Central memory CD8-positive, alpha-beta T cell (primary cell): Measurements from ENCODE around the gene TRPC4AP.
A peak's percentile ranks its signal among the peaks of the same experiment; 100 is the strongest.

Experiments
- ATAC-seq: fragments of 150-1000 bp; cut with Tn5 transposase; replicated peaks from 2 replicates; pipeline ENCODE4 v1.10.0; 2022; ENCODE audit warnings: mild to moderate bottlenecking, moderate FRiP score, moderate number of reproducible peaks; ENCODE audit not compliant: poor library complexity, severe bottlenecking; ENCODE audit errors: extremely low read depth
- DNase-seq, 2 donors: peaks; one replicate each; pipeline ENCODE4 v3.0.0; 2021; ENCODE audit warnings: low spot score in 2 of 2
- H3K27ac Mint-ChIP-seq: one replicate; pipeline ENCODE4 v1.8.0; 2022; ENCODE audit warnings: low read depth, mild to moderate bottlenecking, moderate library complexity, mixed read lengths
- H3K27me3 Mint-ChIP-seq: one replicate; pipeline ENCODE4 v1.8.0; 2022; ENCODE audit warnings: mixed read lengths
- H3K36me3 Mint-ChIP-seq: one replicate; pipeline ENCODE4 v1.8.0; 2022; ENCODE audit warnings: mild to moderate bottlenecking, moderate library complexity, mixed read lengths; ENCODE audit not compliant: insufficient read depth
- H3K4me1 Mint-ChIP-seq: one replicate; pipeline ENCODE4 v1.8.0; 2022; ENCODE audit warnings: mixed read lengths
- H3K4me3 Mint-ChIP-seq: one replicate; pipeline ENCODE4 v1.8.0; 2022; ENCODE audit warnings: mild to moderate bottlenecking, moderate library complexity, mixed read lengths
- H3K9me3 Mint-ChIP-seq: one replicate; pipeline ENCODE4 v1.8.0; 2022; ENCODE audit warnings: mixed read lengths

The TRPC4AP gene

DNA sequence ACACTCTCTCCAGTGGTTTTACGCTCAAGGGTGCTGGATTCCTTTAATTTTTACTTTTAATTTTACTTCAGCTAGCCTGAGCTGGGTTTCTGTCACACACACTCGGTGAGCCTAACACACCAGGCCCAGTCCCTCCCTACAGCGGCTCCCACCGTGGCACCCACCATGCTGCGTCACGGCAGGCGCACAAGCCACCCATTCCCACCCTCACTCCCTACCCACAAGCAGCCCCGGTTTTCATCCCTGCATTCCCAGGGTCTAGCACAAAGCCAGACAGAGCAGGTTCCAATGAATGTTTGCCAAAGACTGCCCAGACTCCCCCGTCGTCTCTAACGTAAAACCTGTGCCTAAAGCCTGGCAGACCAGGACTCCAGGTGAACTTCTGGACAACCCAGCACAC lies 86.6 kb downstream of the TRPC4AP start:
- Mint-ChIP-seq H3K4me3 (no peak overlapping the region), H3K4me1 (no peaks in the 10 kb centered on the region), H3K9me3 (no peaks in the 10 kb centered on the region), H3K27me3 (no peaks in the 10 kb centered on the region), H3K27ac (no peak overlapping the region), H3K36me3 (peaks cover 36% of the 10 kb centered on the region)
- ATAC-seq (no peak), DNase-seq (no peak)

DNA sequence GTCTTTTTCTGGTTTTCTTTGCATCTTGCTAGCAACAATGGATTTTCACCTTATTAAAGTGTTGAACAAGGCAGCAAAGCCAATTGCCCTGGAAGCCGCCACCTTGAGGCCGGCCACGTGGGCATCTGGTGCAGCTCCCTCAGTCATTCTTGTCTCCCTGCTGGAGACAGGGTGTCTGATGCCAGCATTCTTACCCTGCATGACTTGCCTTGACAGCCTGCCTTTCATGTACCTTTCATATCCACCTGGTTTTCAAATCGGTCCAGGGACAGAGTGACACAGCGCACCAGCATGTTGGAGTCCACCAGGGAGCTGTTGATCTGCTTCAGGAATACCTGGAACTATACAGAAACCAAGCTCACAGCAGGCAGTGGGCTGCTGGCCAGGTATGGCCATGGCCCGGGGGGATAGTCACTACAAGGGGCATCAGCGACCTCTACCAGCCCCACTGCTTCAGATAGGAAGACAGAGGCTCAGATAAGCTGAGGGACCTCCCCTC lies 87.1 kb downstream of the TRPC4AP start:
- Mint-ChIP-seq H3K27me3 (no peaks in the 10 kb centered on the region), H3K36me3 (peaks cover 38% of the 10 kb centered on the region), H3K4me1 (no peaks in the 10 kb centered on the region), H3K9me3 (no peaks in the 10 kb centered on the region), H3K4me3 (no peak overlapping the region), H3K27ac (no peak overlapping the region)
- DNase-seq: no peak
- ATAC-seq: no peak

DNA sequence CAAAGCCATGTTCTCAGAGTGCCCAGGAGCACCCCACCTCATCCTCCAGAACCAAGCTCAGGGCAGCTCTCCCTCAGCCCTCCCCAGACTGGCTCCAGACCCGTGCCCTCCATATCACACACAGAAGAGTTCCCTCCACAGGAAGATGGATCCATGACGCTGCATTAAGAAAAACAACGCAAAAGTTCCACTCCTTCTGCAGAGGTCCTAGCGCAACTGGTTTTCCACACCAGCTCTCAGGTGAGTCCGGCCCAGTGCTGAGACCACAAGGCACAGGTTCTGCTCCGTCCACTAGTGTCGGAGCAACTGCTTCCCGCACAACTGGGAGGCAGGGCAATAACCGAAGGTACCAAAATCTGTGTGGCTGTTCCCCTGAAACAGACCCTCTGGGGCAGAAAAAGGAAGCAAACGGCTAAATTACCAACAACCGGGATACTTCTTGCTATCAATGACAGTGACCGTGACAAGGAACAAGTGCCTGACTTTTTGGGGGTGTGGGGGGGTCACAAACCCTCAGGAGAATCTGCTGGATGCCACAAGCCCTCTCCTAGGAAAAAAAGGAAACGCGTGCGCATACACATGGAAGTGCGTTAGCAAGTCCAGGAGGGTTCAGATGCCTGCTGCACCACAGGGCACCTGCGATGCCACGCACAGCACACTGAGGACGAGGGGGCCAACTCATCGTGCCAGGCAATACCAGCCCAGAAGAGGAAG lies 87.7 kb downstream of the TRPC4AP start:
- H3K9me3 Mint-ChIP-seq: no peaks in the 10 kb centered on the region
- no peak overlapping the region for H3K4me3 Mint-ChIP-seq
- ATAC-seq: no peak
- no peaks in the 10 kb centered on the region for H3K27me3 Mint-ChIP-seq
- peaks cover 36% of the 10 kb centered on the region for H3K36me3 Mint-ChIP-seq
- no peak for DNase-seq
- H3K27ac Mint-ChIP-seq: no peak overlapping the region
- no peaks in the 10 kb centered on the region for H3K4me1 Mint-ChIP-seq

DNA sequence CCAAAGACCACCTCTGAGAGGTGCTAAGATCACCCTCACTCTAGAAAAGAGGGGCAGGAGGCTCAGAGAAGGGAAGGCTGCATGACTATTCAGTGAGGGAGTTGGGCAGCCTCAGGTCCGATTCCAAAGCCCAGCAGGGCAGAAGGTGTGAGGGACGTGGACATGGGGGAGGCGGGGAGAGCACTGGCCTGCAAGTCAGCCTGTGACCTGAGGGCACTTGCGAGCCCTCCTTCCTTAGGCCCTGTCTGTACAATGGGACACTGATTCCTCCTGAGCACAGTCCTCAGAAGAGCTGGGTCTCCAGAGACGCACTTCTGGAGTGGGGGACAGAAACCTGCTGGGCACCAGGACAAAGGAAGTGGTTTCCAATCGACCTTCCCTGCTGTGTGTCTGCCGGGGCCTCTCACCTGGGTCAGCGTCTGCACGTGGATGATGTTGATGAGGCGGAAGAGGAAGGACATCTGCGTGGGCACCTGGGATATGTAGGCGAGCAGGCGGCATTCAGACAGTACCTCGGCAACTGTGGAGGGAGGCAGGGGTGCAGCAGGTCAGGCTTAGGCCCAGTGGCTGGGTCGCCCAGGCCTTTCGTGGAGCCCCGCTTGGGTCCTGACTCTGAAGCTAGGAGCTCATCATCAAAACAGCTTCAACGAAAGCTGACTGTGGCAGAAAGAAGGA lies 88.4 kb downstream of the TRPC4AP start:
- no peak for DNase-seq
- Mint-ChIP-seq H3K27me3 (no peaks in the 10 kb centered on the region), H3K27ac (peak overlapping the region; percentile 68), H3K9me3 (no peaks in the 10 kb centered on the region), H3K36me3 (peaks cover 32% of the 10 kb centered on the region), H3K4me3 (no peak overlapping the region), H3K4me1 (peaks cover 3% of the 10 kb centered on the region)
- no peak for ATAC-seq

DNA sequence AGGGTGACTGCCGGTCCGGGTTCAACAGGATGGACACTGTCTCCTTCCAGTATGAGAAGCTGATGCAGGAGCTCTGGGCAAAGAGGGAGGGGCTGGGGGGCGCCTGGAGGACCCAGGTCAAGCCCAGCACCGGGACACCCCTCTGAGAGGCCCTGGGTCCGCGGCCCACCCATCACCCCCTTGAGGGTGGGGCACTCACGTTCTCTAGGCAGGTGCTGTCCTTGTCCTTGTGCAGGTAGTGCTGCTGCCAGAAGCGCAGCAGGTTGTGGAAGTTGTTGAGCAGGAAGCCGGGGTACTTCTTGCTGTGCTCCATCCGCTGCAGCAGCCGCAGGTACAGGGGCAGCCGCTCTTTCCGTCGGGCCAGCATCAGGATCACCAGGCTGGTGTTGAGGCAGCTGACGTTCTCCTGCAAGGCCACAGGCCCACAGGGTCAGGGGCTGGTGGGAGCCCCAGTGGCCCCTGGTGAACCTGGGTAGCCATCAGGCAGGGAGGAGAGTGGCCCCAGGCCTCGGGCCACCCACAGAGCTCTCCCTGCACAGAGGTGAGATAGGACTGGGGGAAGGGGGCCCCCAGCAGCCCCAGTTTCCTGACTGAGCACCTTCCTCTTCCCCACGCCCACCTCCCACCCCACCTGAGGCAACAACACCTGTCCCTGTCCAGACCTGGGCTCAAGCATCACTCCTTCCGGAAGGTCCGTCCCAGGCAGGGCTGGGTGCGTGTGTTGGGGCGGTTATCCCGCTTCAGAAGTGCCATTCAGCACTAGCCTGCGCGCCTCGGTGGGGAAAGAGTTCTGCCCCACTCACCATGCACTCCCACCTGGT lies 89.2 kb downstream of the TRPC4AP start:
- peaks cover 28% of the 10 kb centered on the region for H3K36me3 Mint-ChIP-seq
- H3K27me3 Mint-ChIP-seq: no peaks in the 10 kb centered on the region
- DNase-seq: no peak
- no peak overlapping the region for H3K4me3 Mint-ChIP-seq
- H3K9me3 Mint-ChIP-seq: no peaks in the 10 kb centered on the region
- no peak for ATAC-seq
- H3K4me1 Mint-ChIP-seq: peaks cover 6% of the 10 kb centered on the region
- peak overlapping the region; percentile 68 for H3K27ac Mint-ChIP-seq

DNA sequence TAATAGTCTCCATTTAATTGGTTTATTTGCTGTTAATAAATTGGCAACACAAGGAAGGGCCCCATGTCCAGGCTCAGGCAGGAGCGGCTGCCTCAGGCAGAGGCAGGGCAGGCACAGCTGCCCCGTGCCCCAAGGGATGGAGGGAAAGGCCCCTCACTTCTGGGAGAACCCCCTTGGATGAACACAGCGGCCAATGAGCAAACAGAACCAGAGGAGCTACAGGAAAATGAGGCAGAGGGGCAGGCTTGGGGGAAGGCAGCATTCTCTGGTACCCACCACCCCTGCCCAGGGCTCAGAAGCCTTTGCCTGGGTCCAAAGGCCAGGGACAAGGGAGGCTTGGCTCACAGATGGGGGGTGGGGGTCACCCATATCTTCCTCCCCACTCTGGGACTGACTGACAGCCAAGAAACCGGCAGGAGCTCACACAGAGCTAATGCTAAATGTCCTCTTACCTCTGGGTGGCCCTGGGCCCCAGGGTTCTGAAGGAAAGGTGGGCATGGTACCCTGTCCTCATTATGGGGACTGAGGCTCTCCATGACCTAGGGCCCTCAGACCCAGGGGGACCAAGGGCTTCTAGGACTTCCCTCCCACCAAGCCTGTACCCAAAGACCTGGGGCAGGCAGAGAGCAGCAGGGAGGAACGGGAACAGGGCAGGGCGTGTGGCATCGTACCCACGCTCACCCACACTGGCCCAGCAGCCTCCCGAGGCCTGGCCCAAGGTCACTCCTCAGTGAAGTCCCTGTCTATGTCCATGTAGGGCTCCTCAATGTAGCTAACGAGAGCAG lies 90.0 kb downstream of the TRPC4AP start:
- no peak for ATAC-seq
- Mint-ChIP-seq H3K4me1 (peaks cover 14% of the 10 kb centered on the region), H3K4me3 (no peak overlapping the region), H3K9me3 (no peaks in the 10 kb centered on the region), H3K27me3 (no peaks in the 10 kb centered on the region), H3K27ac (peak overlapping the region; percentile 32), H3K36me3 (peaks cover 21% of the 10 kb centered on the region)
- DNase-seq: no peak

DNA sequence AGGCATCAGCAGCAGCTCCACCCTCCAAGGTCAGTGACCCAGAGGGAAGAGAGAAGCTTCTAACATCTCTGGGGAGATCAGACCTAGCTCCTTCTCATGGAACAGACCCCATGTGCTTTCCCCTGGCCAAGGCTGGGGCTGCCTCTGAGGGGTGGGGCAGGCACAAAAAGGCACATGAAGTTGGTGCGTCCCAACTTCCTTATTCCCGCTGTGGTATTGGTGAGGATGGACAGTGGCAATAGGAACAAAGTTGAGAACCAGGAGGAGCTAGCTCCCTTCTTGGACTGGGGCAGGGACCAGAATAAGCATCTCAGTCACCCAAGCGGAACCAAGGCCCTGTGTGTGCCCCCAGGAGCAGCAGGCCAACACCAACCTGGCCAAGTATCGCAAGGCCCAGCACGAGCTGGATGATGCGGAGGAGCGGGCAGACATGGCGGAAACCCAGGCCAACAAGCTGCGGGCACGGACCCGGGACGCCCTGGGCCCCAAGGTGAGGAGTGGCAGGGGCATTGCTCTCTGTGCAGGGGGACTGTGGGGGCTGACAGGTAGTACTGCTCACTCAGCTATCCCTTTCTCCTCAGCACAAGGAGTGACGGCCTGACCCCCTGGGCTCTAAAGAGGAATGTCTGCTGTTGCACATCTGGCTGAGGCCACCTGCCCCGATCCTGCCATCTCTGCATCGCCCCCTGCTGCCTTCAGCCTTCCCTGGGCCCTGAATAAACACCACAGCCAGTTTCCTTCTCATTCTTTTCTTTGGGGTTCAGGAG lies 90.8 kb downstream of the TRPC4AP start:
- no peaks in the 10 kb centered on the region for H3K9me3 Mint-ChIP-seq
- no peaks in the 10 kb centered on the region for H3K27me3 Mint-ChIP-seq
- H3K36me3 Mint-ChIP-seq: peaks cover 20% of the 10 kb centered on the region
- peak overlapping the region; percentile 32 for H3K27ac Mint-ChIP-seq
- H3K4me3 Mint-ChIP-seq: no peak overlapping the region
- H3K4me1 Mint-ChIP-seq: peaks cover 14% of the 10 kb centered on the region
- ATAC-seq (no peak), DNase-seq (no peak)

DNA sequence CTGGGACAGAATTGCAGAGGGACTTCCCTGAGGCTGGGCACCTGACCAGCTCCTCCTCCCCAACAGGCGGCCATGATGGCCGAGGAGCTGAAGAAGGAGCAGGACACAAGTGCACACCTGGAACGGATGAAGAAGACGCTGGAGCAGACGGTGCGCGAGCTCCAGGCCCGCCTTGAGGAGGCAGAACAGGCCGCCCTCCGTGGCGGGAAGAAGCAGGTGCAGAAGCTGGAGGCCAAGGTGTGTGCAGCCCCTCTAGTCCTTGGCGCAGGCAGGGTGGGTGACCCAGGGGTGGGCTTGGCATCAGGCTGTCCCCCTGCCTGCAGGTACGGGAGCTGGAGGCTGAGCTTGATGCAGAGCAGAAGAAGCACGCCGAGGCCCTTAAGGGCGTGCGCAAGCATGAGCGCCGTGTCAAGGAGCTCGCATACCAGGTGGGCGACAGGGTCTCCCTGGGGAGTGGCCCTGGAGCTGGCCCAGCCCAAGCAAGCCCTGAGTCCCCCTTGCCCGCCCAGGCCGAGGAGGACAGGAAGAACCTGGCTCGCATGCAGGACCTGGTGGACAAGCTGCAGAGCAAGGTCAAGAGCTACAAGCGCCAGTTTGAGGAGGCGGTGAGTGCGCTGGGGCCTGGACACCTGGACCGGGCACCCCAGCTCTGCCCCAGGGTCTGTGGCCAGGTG lies 91.5 kb downstream of the TRPC4AP start:
- DNase-seq: no peak
- Mint-ChIP-seq H3K27me3 (no peaks in the 10 kb centered on the region), H3K27ac (peak overlapping the region; percentile 52), H3K4me3 (no peak overlapping the region), H3K4me1 (peaks cover 14% of the 10 kb centered on the region), H3K9me3 (no peaks in the 10 kb centered on the region), H3K36me3 (peaks cover 17% of the 10 kb centered on the region)
- ATAC-seq: no peak

DNA sequence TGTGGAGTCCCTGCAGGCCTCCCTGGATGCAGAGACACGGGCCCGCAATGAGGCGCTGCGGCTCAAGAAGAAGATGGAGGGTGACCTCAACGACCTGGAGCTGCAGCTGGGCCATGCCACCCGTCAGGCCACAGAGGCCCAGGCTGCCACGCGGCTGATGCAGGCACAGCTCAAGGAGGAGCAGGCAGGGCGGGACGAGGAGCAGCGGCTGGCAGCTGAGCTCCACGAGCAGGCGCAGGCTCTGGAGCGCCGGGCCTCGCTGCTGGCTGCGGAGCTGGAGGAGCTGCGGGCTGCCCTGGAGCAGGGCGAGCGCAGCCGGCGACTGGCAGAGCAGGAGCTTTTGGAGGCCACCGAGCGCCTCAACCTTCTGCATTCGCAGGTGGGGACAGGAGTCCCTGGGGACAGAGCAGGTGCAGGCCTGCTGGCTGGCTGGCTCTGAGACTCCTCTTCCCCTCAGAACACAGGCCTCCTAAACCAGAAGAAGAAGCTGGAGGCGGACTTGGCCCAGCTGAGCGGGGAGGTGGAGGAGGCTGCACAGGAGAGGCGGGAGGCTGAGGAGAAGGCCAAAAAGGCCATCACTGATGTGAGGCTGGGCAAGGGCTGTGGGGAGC lies 92.2 kb downstream of the TRPC4AP start:
- peak overlapping the region; percentile 52 for H3K27ac Mint-ChIP-seq
- ATAC-seq (no peak), DNase-seq (no peak)
- peaks cover 15% of the 10 kb centered on the region for H3K36me3 Mint-ChIP-seq
- H3K4me3 Mint-ChIP-seq: no peak overlapping the region
- no peaks in the 10 kb centered on the region for H3K9me3 Mint-ChIP-seq
- peaks cover 14% of the 10 kb centered on the region for H3K4me1 Mint-ChIP-seq
- H3K27me3 Mint-ChIP-seq: no peaks in the 10 kb centered on the region

DNA sequence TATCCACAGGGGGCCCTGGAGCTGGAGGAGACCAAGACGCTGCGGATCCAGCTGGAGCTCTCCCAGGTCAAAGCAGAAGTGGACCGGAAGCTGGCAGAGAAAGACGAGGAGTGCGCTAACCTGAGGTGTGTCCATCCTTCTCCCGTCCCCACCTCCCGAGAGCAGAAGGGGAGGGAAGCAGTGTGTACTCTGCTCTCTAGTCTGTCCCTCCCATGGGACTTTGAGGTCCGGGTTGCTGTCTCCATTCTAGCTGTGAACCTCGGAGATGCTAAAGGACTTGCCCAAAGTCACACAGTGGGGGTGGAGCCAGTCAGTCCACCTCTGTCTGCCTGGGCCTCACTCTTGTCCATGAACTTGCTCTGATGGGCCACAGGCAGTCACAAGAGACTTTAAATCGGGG lies 92.8 kb downstream of the TRPC4AP start:
- no peak for ATAC-seq
- Mint-ChIP-seq H3K27ac (peak overlapping the region; percentile 52), H3K4me1 (peaks cover 14% of the 10 kb centered on the region), H3K4me3 (no peak overlapping the region), H3K9me3 (no peaks in the 10 kb centered on the region), H3K36me3 (peaks cover 13% of the 10 kb centered on the region), H3K27me3 (no peaks in the 10 kb centered on the region)
- DNase-seq: no peak

DNA sequence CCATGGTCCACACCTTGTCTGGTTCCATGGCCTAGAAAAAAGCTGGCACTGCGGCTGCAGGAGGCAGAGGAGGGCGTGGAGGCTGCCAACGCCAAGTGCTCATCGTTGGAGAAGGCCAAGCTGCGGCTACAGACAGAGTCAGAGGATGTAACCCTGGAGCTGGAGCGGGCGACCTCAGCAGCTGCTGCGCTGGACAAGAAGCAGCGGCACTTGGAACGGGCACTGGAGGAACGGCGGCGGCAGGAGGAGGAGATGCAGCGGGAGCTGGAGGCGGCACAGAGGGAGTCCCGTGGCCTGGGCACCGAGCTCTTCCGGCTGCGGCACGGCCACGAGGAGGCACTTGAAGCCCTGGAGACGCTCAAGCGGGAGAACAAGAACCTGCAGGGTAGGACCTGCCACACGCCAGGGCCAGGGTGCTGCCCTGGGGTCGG lies 93.6 kb downstream of the TRPC4AP start:
- peaks cover 14% of the 10 kb centered on the region for H3K4me1 Mint-ChIP-seq
- no peaks in the 10 kb centered on the region for H3K9me3 Mint-ChIP-seq
- H3K4me3 Mint-ChIP-seq: no peak overlapping the region
- H3K27me3 Mint-ChIP-seq: no peaks in the 10 kb centered on the region
- peaks cover 8% of the 10 kb centered on the region for H3K36me3 Mint-ChIP-seq
- peak overlapping the region; percentile 52 for H3K27ac Mint-ChIP-seq
- ATAC-seq (no peak), DNase-seq (no peak)
